Measurements from ENCODE around the gene VTA1. TPM values are rescaled to one million over a fixed set of nuclear protein-coding genes. Genes with fewer than 3 reads are reported as not detected.
"Not testable (repeated sequence)": the region's sequence is repeated elsewhere in the genome, so short reads cannot be mapped to it uniquely, and the experiment has no call there.

VTA1 gene
- polyA plus RNA-seq, 3 donors = 15.9 to 97.3 (median 74.8) TPM

DNA sequence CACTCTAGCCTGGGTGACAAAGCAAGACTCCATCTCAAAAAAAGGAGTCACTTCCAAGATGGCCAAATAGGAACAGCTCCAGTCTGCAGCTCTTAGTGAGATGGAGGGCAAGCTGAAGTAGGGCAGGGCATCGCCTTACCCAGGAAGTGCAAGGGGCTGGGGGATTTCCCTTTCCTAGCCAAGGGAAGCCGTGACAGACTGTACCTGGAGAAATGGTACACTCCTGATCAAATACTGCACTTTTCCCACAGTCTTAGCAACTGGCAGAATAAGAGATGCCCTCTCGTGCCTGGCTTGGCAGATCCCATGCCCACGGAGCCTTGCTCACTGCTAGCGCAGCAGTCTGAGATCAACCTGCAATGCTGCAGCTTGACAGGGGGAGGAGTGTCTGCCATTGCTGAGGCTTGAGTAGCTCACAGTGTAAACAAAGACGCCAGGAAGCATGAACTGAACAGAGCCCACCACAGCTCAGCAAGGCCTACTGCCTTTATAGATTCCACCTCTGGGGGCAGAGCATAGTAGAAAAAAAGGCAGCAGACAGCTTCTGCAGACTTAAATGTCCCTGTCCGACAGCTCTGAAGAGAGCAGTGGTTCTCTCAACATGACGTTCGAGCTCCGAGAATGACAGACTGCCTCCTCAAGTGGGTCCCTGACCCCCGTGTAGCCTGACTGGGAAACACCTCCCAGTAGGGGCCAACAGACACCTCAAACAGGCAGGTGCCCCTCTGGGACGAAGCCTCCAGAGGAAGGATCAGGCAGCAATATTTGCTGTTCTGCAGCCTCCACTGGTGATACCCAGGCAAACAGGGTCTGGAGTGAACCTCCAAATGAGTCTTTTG lies 85.4 kb downstream of the VTA1 start:
- H3K27me3 ChIP-seq (ENCODE audit: control insufficient read depth in 2 of 2, insufficient read depth in 2 of 2, low read length in 2 of 2); H3K36me3 ChIP-seq (replicated peaks in 1 of 2; ENCODE audit: control insufficient read depth in 1 of 2, insufficient read depth in 2 of 2, low read length in 2 of 2); intact Hi-C loops (cut with micrococcal nuclease); DNase-seq; H4K20me1 ChIP-seq (ENCODE audit: insufficient read depth, low read length); H3K4me2 ChIP-seq (replicated peaks; ENCODE audit: extremely low read depth, low read length, poor library complexity, severe bottlenecking); H3K79me2 ChIP-seq (ENCODE audit: insufficient read depth, low read length); H3K27ac Mint-ChIP-seq; H3K27ac ChIP-seq (ENCODE audit: low read depth in 1 of 2, low read length in 2 of 2); H3K4me3 ChIP-seq (replicated peaks in 1 of 3; ENCODE audit: low read depth in 2 of 3, low read length in 3 of 3); H3K4me1 Mint-ChIP-seq; H3K36me3 Mint-ChIP-seq; H3K9me3 ChIP-seq (replicated peaks in 1 of 2; ENCODE audit: control insufficient read depth in 1 of 2, insufficient read depth in 1 of 2, low read length in 2 of 2); H3K4me1 ChIP-seq (ENCODE audit: control insufficient read depth in 1 of 2, insufficient read depth in 2 of 2, low read length in 2 of 2); H3K9ac ChIP-seq (ENCODE audit: insufficient read depth, low read length, poor library complexity, severe bottlenecking); H3K27me3 Mint-ChIP-seq (ENCODE audit: low read depth in 3 of 3): not testable (repeated sequence)
- peak overlapping the region; percentile 50 to 71 for H3K4me3 Mint-ChIP-seq
- 5% methylated on average over 8 of the region's 12 CpGs for WGBS (ENCODE audit: insufficient coverage)
- H3K9me3 Mint-ChIP-seq = peaks cover 0 to 14% (median 3%) of the 10 kb centered on the region in 7 donors
- TF ChIP-seq CTCF (IDR thresholded peaks at IDR 0.05) = peak; percentile 28
- peak overlapping the region; percentile 59 for H2AFZ ChIP-seq (ENCODE audit: insufficient read depth, low read depth, low read length, poor library complexity, severe bottlenecking)

- peaks cover 10% of the 10 kb centered on the region for H3K4me1 Mint-ChIP-seq
- H3K27me3 Mint-ChIP-seq (ENCODE audit: low read depth in 3 of 3) = peaks cover 0 to 1% (median 0%) of the 10 kb centered on the region in 3 donors
- 86% methylated on average over 3 of the region's 8 CpGs for WGBS (ENCODE audit: insufficient coverage)
- no peak overlapping the region for H3K4me3 Mint-ChIP-seq
- H3K36me3 Mint-ChIP-seq = no peaks in the 10 kb centered on the region
- H3K9me3 Mint-ChIP-seq = peaks cover 0 to 13% (median 2%) of the 10 kb centered on the region in 7 donors
- Histone ChIP-seq H2AFZ (ENCODE audit: insufficient read depth, low read depth, low read length, poor library complexity, severe bottlenecking) (no peak overlapping the region), H3K4me2 (replicated peaks; ENCODE audit: extremely low read depth, low read length, poor library complexity, severe bottlenecking) (no peak overlapping the region), H3K79me2 (ENCODE audit: insufficient read depth, low read length) (no peaks in the 10 kb centered on the region), H3K27ac (ENCODE audit: low read depth in 1 of 2, low read length in 2 of 2) (no peak overlapping the region), H4K20me1 (ENCODE audit: insufficient read depth, low read length) (no peaks in the 10 kb centered on the region), H3K9me3 (replicated peaks in 1 of 2; ENCODE audit: control insufficient read depth in 1 of 2, insufficient read depth in 1 of 2, low read length in 2 of 2) (no peaks in the 10 kb centered on the region), H3K27me3 (ENCODE audit: control insufficient read depth in 2 of 2, insufficient read depth in 2 of 2, low read length in 2 of 2) (no peaks in the 10 kb centered on the region), H3K9ac (ENCODE audit: insufficient read depth, low read length, poor library complexity, severe bottlenecking) (no peak overlapping the region), H3K4me3 (replicated peaks in 1 of 3; ENCODE audit: low read depth in 2 of 3, low read length in 3 of 3) (no peak overlapping the region), H3K4me1 (ENCODE audit: control insufficient read depth in 1 of 2, insufficient read depth in 2 of 2, low read length in 2 of 2) (no peaks in the 10 kb centered on the region), H3K36me3 (replicated peaks in 1 of 2; ENCODE audit: control insufficient read depth in 1 of 2, insufficient read depth in 2 of 2, low read length in 2 of 2) (no peaks in the 10 kb centered on the region)
- TF ChIP-seq CTCF (IDR thresholded peaks at IDR 0.05) = no peak
- H3K27ac Mint-ChIP-seq = no peak overlapping the region
- intact Hi-C loops (cut with micrococcal nuclease) = no loop called here
- DNase-seq = no peak
Measured at GRCh38 chr6:142233945-142234682, 87.1 kb downstream of the VTA1 start.
